PC-3 (cell line): ENCODE data around the gene TKT. TPM values are rescaled to one million over a fixed set of nuclear protein-coding genes. Genes with fewer than 3 reads are reported as not detected.

Experiments used
- ATAC-seq: fragments of 200-7000 bp; cut with Tn5 transposase; 2 replicates; pipeline ENCODE4 v1.9.1; 2020; ENCODE audit warnings: mild to moderate bottlenecking, moderate library complexity
- BruUV-seq: library from RNA; stranded (reverse); fragments of 400-500 nt; replicated peaks from 2 replicates; lab custom pipeline; 2021; lab: Mats Ljungman, UMichigan
- CTCF ChIA-PET: fragments of 300-600 bp; sonication (Branson Sonifier 250); formaldehyde crosslinking; loops from one replicate; lab custom pipeline; 2022; ENCODE audit warnings: antibody characterized with exemption; lab: Charles Lee
- POLR2A ChIA-PET: fragments of 300-600 bp; sonication (Branson Sonifier 250); formaldehyde crosslinking; loops from one replicate; lab custom pipeline; 2022; ENCODE audit warnings: antibody characterized with exemption; ENCODE audit not compliant: unreplicated experiment; lab: Charles Lee
- DNase-seq: peaks from one replicate; pipeline ENCODE4 v3.0.0-alpha.2; 2015
- H2AFZ ChIP-seq: fragments of 300-600 bp; sonication (generic); 2 replicates; pipeline ENCODE4 v1.6.0; 2016; ENCODE audit warnings: antibody characterized with exemption, low read length
- H3F3A ChIP-seq: fragments of 300-600 bp; sonication (generic); one replicate; pipeline ENCODE4 v1.6.0; 2017; ENCODE audit warnings: antibody characterized with exemption, low read length, control low read depth, mild to moderate bottlenecking; ENCODE audit not compliant: unreplicated experiment
- H3K27ac ChIP-seq: fragments of 300-600 bp; sonication (generic); 2 replicates; pipeline ENCODE4 v1.5.1; 2016; ENCODE audit warnings: mild to moderate bottlenecking, low read length
- H3K27me3 ChIP-seq: fragments of 300-600 bp; sonication (generic); 2 replicates; pipeline ENCODE4 v1.6.1; 2016; ENCODE audit warnings: low read length, mixed read lengths
- H3K36me3 ChIP-seq: fragments of 300-600 bp; sonication (generic); 2 replicates; pipeline ENCODE4 v1.6.1; 2016; ENCODE audit warnings: low read depth, mixed run types, low read length, mixed read lengths
- H3K4me1 ChIP-seq: fragments of 300-600 bp; sonication (generic); 2 replicates; pipeline ENCODE4 v1.5.1; 2016; ENCODE audit warnings: low read length; ENCODE audit not compliant: insufficient read depth
- H3K4me2 ChIP-seq: fragments of 300-600 bp; sonication (generic); 2 replicates; pipeline ENCODE4 v1.6.0; 2016; ENCODE audit warnings: low read length
- H3K4me3 ChIP-seq: fragments of 300-600 bp; sonication (generic); 2 replicates; pipeline ENCODE4 v1.5.1; 2016; ENCODE audit warnings: mild to moderate bottlenecking, low read length, mixed read lengths
- H3K79me2 ChIP-seq: fragments of 300-600 bp; sonication (generic); 2 replicates; pipeline ENCODE4 v1.6.1; 2017; ENCODE audit warnings: low read length, mixed read lengths
- H3K9ac ChIP-seq: fragments of 300-600 bp; sonication (generic); 2 replicates; pipeline ENCODE4 v1.6.0; 2016; ENCODE audit warnings: mild to moderate bottlenecking, low read length
- H3K9me2 ChIP-seq: fragments of 300-600 bp; sonication (generic); replicated peaks from 2 replicates; pipeline ENCODE4 v1.6.1; 2016; ENCODE audit warnings: mixed run types, low read length, mixed read lengths
- H3K9me3 ChIP-seq: fragments of 300-600 bp; sonication (generic); 2 replicates; pipeline ENCODE4 v1.6.1; 2016; ENCODE audit warnings: low read length, mixed read lengths
- H4K20me1 ChIP-seq: fragments of 300-600 bp; sonication (generic); 2 replicates; pipeline ENCODE4 v1.6.1; 2016; ENCODE audit warnings: low read length, mixed read lengths
- CTCF ChIP-seq: fragments of 300-600 bp; sonication (generic); conservative IDR thresholded peaks from 2 replicates; pipeline ENCODE4 v1.5.1; 2017; ENCODE audit warnings: antibody characterized with exemption, low read depth, mild to moderate bottlenecking, low read length
- EZH2 ChIP-seq: fragments of 300-600 bp; sonication (generic); IDR thresholded peaks from one replicate; pipeline ENCODE4 v1.6.1; 2017; ENCODE audit warnings: antibody characterized with exemption, mild to moderate bottlenecking, low read length; ENCODE audit not compliant: unreplicated experiment
- EZH2phosphoT487 ChIP-seq: fragments of 300-600 bp; sonication (generic); IDR thresholded peaks from 2 replicates; pipeline ENCODE4 v1.6.1; 2018; ENCODE audit warnings: mild to moderate bottlenecking, antibody characterized with exemption, low read length, borderline replicate concordance
- intact Hi-C: fragments of 100-400 bp; cut with micrococcal nuclease; formaldehyde crosslinking; loops from 2 replicates; pipeline ENCODE4 v1.9.0; 2023
- total RNA-seq: library from RNA; depleted of rRNA; stranded (reverse); fragments of >200 nt; gene quantifications from 2 replicates; pipeline ENCODE4 v1.2.3, GENCODE V29; 2014

TKT gene
- total RNA-seq, 1 experiment from 2014 or later = 486 TPM

DNA sequence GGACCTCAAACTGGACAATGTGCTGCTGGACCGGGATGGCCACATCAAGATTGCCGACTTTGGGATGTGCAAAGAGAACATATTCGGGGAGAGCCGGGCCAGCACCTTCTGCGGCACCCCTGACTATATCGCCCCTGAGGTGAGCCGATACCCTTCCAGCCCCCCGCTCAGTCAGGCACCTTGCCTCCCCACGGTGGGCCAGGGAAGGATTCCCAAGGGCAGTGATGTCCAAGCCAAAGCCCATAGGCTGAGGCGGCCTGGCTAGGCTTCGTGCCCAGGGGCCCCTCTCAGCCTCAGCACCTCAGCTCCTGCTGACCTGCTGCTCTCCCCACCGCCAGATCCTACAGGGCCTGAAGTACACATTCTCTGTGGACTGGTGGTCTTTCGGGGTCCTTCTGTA lies 67.1 kb downstream of the TKT start:
- ATAC-seq = no peak
- CTCF ChIA-PET = no interaction called here
- Histone ChIP-seq H3K36me3 (peaks cover 22% of the 10 kb centered on the region; the same call in 1 of the 2 replicates), H3K27me3 (no peaks in the 10 kb centered on the region), H3K4me3 (no peak overlapping the region), H3K9me3 (no peaks in the 10 kb centered on the region), H2AFZ (no peak overlapping the region), H3K4me1 (peaks cover 2% of the 10 kb centered on the region), H3K4me2 (no peak overlapping the region), H3K79me2 (no peaks in the 10 kb centered on the region), H3K9ac (no peak overlapping the region), H3K27ac (no peak overlapping the region), H4K20me1 (no peaks in the 10 kb centered on the region), H3F3A (no peaks in the 10 kb centered on the region), H3K9me2 (no peaks in the 10 kb centered on the region)
- intact Hi-C loops = no loop called here
- DNase-seq = no peak
- POLR2A ChIA-PET = no interaction called here
- no peak for TF ChIP-seq EZH2phosphoT487
- no peak for TF ChIP-seq CTCF
- no peak for TF ChIP-seq EZH2
- no TSS peak for BruUV-seq

DNA sequence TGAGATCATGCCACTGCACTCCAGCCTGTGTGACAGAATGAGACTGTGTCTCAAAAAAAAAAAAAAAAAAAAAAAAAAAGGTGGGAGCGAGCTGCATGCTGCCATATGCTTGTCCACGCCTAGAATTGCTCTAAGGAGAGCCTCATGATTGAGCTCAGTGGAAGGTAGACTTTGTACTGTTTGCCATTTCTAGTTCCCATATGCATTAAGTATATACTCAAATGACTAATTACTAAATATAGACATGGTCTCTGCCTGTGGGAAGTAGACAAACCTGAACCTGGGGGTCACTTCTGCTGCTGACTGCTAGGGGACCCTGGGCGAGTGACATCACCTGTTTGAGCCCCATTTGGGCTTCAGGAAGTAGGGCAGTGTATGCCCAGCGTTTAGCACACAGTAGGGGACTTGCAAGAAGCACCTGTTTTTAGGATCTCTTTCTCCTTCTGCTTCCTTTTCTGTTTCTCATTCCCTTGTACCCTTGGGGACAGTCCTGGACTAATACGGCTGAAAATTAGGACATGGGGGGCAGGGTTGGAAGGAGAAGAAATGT lies 67.6 kb downstream of the TKT start:
- no peak for ATAC-seq
- DNase-seq = no peak
- no peak overlapping the region for H3K27ac ChIP-seq
- H3K36me3 ChIP-seq = peaks cover 26% of the 10 kb centered on the region
- BruUV-seq = no TSS peak
- H3K4me1 ChIP-seq = no peaks in the 10 kb centered on the region; the same call in 1 of the 2 replicates
- no peak overlapping the region for H2AFZ ChIP-seq
- no peaks in the 10 kb centered on the region for H3K9me2 ChIP-seq
- ChIA-PET CTCF (no interaction called here), POLR2A (no interaction called here)
- H3K4me2 ChIP-seq = no peak overlapping the region
- intact Hi-C loops = no loop called here
- no peaks in the 10 kb centered on the region for H3F3A ChIP-seq
- no peaks in the 10 kb centered on the region for H4K20me1 ChIP-seq
- H3K79me2 ChIP-seq = no peaks in the 10 kb centered on the region
- H3K4me3 ChIP-seq = no peak overlapping the region
- no peaks in the 10 kb centered on the region for H3K9me3 ChIP-seq
- no peak overlapping the region for H3K9ac ChIP-seq
- TF ChIP-seq EZH2phosphoT487 = no peak
- no peak for TF ChIP-seq EZH2
- no peak for TF ChIP-seq CTCF
- no peaks in the 10 kb centered on the region for H3K27me3 ChIP-seq

GRCh38 chr3:53187430-53187829 lies 68.4 kb downstream of the TKT start:
- Histone ChIP-seq H2AFZ (no peak overlapping the region), H3K27ac (no peak overlapping the region), H3K4me3 (no peak overlapping the region), H3K4me1 (no peaks in the 10 kb centered on the region; the same call in 1 of the 2 replicates), H3K9me2 (no peaks in the 10 kb centered on the region), H3K9ac (no peak overlapping the region), H3K79me2 (no peaks in the 10 kb centered on the region), H3K9me3 (no peaks in the 10 kb centered on the region), H3F3A (no peaks in the 10 kb centered on the region), H3K36me3 (peaks cover 28% of the 10 kb centered on the region), H3K27me3 (no peaks in the 10 kb centered on the region), H4K20me1 (no peaks in the 10 kb centered on the region), H3K4me2 (no peak overlapping the region)
- ATAC-seq (peak; percentile 36), DNase-seq (peak; percentile 34)
- no peak for TF ChIP-seq EZH2
- TF ChIP-seq CTCF = no peak
- ChIA-PET POLR2A (no interaction called here), CTCF (interaction anchor here (0.6 kb wide), 1 partner anchor 71 kb away, joined by 4 read pairs; no protein-coding TSS in a partner anchor)
- no TSS peak for BruUV-seq
- intact Hi-C loops = no loop called here
